COLO829 (cell line): Measurements from ENCODE around the gene SDF2L1.
"Not testable (repeated sequence)": the region's sequence is repeated elsewhere in the genome, so short reads cannot be mapped to it uniquely, and the experiment has no call there.

Experiments
- DNase-seq: peaks from one replicate; pipeline ENCODE4 v3.0.0; 2012; ENCODE audit warnings: low spot score

SDF2L1 gene

DNA sequence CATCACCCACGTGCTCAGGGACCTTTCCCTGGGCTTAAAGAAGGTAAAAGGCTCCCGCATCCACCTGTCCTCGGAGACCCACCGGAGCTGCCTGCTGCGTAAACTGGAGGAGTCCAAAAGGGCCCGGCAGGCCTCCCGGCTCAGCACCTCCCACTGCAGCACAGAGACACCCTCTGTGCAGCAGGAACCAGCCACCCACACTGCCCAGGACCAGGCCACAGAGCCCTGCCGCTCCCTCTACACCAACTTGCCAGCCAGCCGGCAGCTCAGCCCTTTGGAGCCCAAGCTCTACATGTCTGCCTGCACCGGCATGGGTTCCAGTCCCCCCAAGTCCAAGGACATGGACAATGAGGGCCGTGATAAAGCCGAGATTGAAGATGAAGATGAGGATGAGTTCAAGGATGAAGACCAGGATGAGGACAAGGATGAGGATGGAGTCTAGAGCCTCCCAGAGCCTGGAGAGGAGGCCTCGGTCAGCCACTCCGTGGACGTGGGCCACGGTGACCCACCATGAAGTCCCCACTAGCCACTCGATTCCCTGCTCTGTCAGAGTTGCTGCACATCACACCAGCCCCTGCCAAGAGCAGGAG lies 5.4 kb upstream of the SDF2L1 start:
- DNase-seq: no peak

DNA sequence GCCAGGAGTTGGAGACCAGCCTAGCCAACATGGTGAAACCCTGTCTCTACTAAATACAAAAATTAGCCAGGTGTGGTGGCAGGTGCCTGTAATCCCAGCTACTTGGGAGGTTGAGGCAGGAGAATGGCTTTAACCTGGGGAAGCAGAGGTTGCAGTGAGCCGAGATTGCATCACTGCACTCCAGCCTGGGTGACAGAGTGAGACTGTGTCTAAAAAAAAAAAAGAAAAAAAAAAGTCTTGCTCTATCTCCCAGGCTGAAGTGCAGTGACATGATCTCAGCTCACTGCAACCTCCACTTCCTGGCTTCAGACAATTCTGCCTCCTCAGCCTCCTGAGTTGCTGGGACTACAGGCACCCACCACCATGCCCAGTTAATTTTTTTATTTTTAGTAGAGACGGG lies 4.7 kb upstream of the SDF2L1 start:
- not testable (repeated sequence) for DNase-seq

GRCh38 chr22:21639359-21639758 lies 2.7 kb upstream of the SDF2L1 start:
- no peak for DNase-seq

- no peak for DNase-seq
These were observed 1.3 kb upstream of the SDF2L1 start for GRCh38 chr22:21640810-21641209.

DNA sequence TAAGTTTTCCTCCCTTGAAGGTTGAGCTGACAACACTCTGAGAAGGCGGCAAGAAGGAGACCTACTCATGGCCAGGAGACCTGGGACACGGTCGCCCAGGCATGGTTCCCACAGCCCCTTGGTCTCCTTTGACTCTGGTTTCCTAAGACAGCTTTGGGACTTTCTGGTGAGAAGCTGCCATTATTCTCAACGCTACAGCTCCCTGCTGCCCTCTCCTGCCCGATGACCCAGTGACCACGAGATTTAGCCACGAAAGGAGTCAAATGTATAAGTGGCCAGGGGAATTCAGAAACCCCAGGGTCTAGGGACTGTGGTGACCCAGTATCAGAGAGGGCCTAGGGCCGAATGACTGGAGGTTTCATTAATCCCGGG lies 699 bp upstream of the SDF2L1 start:
- peak; percentile 70 for DNase-seq

DNA sequence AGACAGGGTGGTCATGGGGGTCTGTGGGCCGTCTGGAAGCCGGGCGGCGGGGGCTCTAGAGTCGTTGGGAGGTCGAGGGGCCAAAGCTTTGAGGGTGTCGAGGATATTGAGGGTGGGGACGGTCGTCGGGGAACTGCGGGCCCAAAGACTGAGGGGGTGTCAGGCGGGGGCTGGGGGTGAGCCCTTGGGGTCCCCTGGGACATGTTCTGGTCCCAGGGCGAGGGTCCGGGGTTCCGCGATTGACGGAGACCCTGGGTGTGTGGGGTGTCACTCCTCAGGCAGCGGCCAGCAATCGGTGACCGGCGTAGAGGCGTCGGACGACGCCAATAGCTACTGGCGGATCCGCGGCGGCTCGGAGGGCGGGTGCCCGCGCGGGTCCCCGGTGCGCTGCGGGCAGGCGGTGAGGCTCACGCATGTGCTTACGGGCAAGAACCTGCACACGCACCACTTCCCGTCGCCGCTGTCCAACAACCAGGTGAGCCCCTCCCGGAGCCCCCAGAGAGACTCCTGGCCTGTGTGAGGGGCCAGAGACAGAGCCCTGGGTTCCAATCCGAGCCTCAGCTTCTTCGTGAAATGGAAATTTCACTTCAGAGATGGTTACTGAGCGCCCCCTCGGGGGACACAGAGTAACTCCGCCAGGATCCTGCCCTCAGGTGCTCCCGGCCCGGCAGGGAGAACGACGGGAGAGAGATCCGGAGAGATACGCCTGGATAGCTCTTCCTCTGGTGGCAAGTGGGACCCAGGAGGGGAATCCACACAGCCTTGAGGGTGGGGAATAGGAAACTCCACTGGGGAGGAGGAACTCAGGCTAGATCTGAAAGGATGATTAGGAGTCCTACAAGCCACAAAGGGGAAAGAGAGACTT lies 714 bp downstream of the SDF2L1 start:
- DNase-seq: peak; percentile 57

DNA sequence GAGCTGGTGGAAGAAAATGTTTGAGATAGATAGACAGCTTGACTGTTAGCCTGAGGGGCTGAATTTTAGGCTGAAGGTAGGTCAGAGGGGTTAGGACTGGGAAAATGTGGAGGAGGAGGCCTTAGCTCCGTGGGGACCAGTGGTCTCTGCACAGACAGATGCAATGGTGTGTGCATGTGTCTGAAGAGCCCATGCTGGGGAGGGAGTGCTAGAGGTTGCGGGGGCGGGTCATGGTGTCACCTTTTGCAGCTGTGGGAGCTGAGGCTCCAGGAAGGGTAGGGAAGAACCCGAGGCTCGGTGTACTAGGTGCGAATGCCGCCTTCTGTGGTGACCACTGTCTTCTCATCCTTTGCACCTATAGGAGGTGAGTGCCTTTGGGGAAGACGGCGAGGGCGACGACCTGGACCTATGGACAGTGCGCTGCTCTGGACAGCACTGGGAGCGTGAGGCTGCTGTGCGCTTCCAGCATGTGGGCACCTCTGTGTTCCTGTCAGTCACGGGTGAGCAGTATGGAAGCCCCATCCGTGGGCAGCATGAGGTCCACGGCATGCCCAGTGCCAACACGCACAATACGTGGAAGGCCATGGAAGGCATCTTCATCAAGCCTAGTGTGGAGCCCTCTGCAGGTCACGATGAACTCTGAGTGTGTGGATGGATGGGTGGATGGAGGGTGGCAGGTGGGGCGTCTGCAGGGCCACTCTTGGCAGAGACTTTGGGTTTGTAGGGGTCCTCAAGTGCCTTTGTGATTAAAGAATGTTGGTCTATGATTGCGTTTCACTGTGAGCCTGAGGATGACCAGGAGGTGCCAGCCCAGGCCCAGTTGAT lies 1.6 kb downstream of the SDF2L1 start:
- DNase-seq: no peak

- not testable (repeated sequence) for DNase-seq
These were observed 3.4 kb downstream of the SDF2L1 start for GRCh38 chr22:21645513-21645912.

- DNase-seq: peak; percentile 87
These were observed 4.8 kb downstream of the SDF2L1 start for GRCh38 chr22:21646608-21647590.

DNA sequence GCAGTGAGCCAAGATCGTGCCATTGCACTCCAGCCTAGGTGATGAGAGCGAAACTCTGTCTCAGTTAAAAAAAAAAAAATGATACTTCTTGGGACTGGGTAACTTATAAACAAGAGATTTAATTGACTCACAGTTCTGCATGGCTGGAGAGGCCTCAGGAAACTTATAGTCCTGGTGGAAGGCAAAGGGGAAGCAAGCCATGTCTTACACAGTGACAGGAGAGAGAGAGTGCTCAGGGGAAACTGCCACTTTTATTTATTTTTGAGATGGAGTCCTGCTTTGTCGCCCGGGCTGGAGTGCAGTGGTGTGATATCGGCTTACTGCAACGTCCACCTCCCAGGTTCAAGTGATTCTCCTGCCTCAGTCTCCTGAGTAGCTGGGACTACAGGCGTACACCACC lies 8.2 kb downstream of the SDF2L1 start:
- DNase-seq: no peak

DNA sequence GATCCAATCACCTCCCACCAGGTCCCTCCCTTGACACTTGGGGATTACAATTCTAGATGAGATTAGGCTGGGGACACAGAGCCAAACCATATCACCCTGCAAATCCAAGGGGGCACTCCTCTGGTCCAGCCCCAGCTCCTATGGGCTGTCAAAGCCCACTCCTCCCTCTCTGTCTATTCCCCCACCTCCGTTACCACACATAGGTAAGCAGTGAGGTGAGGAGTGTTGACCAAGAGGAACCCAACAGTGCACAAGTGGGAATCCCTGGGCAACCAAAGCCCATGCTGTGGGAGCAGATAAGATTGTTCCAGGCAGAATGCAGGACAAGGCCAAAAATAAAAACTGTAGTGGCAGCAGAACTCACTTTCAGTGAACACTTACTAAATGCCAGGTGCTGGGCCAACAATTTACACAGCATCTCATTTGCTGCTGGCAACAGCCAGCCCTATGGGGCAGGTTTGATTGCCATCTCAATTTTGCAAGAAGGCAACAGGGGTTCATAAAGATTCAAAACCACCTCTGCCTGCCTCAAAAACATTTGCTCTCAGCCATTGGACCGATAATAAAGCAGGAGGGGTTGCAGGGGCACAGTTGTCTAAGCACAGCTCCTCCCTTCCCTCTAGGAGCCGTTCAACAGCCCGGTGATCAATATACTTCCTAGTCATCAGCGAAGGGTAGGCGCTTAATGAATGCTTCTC lies 8.9 kb downstream of the SDF2L1 start:
- DNase-seq: no peak

- DNase-seq: no peak
These were observed 9.5 kb downstream of the SDF2L1 start for GRCh38 chr22:21651521-21652009.

DNA sequence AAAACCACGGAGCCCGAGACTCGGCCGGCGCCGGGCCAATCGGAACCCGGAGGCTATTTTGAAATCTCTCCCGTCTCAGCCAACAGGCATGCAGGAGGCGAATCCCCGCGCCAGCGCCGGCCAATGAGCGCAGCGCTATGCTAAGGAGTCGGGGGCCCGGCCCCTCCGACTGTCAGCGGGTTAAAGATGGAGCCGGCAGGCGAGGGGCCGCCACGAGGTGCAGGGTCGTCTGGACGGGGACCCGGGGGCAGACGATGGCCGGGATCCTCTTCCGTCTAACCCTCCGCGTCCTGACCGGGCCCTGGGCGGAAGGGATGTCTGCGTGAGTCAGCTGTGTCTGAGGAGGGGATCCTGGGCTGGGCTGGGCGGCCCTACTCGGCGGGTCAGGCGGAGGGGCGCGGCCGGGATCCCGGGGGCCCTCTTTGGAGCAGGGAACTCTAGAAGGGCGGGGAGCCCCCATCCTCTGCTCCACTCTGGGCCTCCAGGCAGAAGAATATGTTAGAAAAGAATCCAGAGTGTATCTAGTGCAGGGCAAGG lies 10.0 kb downstream of the SDF2L1 start:
- DNase-seq: peak; percentile 92

- no peak for DNase-seq
These were observed 10.7 kb downstream of the SDF2L1 start for GRCh38 chr22:21652547-21653545.

GRCh38 chr22:21657020-21657359 lies 14.9 kb downstream of the SDF2L1 start:
- DNase-seq: no peak

- DNase-seq: peak; percentile 89
These were observed 15.4 kb downstream of the SDF2L1 start for GRCh38 chr22:21657360-21658032.

DNA sequence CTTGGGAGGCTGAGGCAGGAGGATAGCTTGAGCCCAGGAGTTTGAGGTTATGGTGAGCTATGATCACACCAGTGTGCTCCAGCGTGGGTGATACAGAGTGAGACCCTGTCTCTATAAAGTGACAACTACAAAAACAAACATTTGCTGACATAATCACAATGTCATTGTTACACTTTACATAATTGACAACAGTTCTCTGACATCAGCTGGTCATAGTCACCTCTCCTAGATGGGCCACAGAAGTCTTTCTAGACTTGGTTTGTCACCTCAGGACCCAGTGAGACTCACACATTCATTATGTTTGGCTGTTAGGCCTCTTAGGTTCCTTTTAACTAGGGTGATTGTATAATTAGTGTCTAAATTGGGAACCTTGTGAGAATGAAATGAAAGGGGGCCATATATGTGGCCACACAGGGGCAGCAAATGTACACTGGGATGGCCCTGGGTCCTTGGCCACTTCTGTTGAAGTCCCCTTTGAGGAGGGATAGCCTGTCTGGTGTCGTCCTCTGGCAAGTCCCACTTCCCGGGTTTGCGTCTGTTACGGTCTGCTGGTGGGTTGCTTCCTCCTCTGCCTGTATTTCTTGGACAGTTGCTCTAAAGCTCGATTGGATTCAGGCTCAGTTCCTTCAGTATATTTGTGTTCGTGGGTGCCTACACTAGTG lies 17.9 kb downstream of the SDF2L1 start:
- DNase-seq: no peak

GRCh38 chr22:21660904-21661303 lies 18.8 kb downstream of the SDF2L1 start:
- DNase-seq: no peak
